ENCODE measurements around the gene CDC25B.
"Not testable (repeated sequence)": the region's sequence is repeated elsewhere in the genome, so short reads cannot be mapped to it uniquely, and the experiment has no call there.

The CDC25B gene

GRCh38 chr20:3786665-3787323, 9.3 kb upstream of the CDC25B start, which contains the start of gene CENPB:
CENPB (minus strand) TSS chr20:3786740; CDS start chr20:3786483, 257 bp downstream.
- DNase-seq = peak; percentile 88

- no peak for DNase-seq
Observed at GRCh38 chr20:3787324-3788014, 8.6 kb upstream of the CDC25B start.

- DNase-seq = peak; percentile 18
Observed at GRCh38 chr20:3788685-3789155, 7.4 kb upstream of the CDC25B start.

- DNase-seq = not testable (repeated sequence)
Observed at GRCh38 chr20:3789201-3789600, 6.9 kb upstream of the CDC25B start.

GRCh38 chr20:3794168-3794567, 1.9 kb upstream of the CDC25B start:
- DNase-seq = not testable (repeated sequence)

GRCh38 chr20:3794701-3795420, 1.2 kb upstream of the CDC25B start:
- DNase-seq = no peak

GRCh38 chr20:3796477-3797225, 541 bp downstream of the CDC25B start:
- DNase-seq = no peak

GRCh38 chr20:3797226-3797545, 1.1 kb downstream of the CDC25B start:
- DNase-seq = no peak

GRCh38 chr20:3797592-3798372, 1.7 kb downstream of the CDC25B start:
- no peak for DNase-seq

GRCh38 chr20:3798373-3798768, 2.3 kb downstream of the CDC25B start:
- no peak for DNase-seq

- DNase-seq = no peak
Observed at GRCh38 chr20:3798908-3799248, 2.8 kb downstream of the CDC25B start.

GRCh38 chr20:3800256-3800877, 4.3 kb downstream of the CDC25B start:
- DNase-seq = no peak

- DNase-seq = no peak
Observed at GRCh38 chr20:3800878-3801260, 4.8 kb downstream of the CDC25B start.

- DNase-seq = no peak
Observed at GRCh38 chr20:3801299-3801698, 5.2 kb downstream of the CDC25B start.

GRCh38 chr20:3801846-3802245, 5.7 kb downstream of the CDC25B start:
- DNase-seq = no peak

- DNase-seq = no peak
Observed at GRCh38 chr20:3802524-3803239, 6.6 kb downstream of the CDC25B start.

- no peak for DNase-seq
Observed at GRCh38 chr20:3803289-3803688, 7.2 kb downstream of the CDC25B start.

GRCh38 chr20:3803854-3804253, 7.7 kb downstream of the CDC25B start:
- DNase-seq = no peak

GRCh38 chr20:3804254-3804751, 8.2 kb downstream of the CDC25B start:
- DNase-seq = no peak

- no peak for DNase-seq
Observed at GRCh38 chr20:3804781-3805180, 8.7 kb downstream of the CDC25B start.

- DNase-seq = no peak
Observed at GRCh38 chr20:3808544-3808943, 12.4 kb downstream of the CDC25B start.

Measured in NCI-H2227 treated with DMSO at 0.1 percent for 48 hours (cell line).